ENCODE data around the gene VAMP3.
"Not testable (repeated sequence)": the region's sequence is repeated elsewhere in the genome, so short reads cannot be mapped to it uniquely, and the experiment has no call there.

Gene VAMP3

GRCh38 chr1:7769673-7770412 lies 1.3 kb upstream of the VAMP3 start:
- no peak for DNase-seq

- DNase-seq = peak in 1 of 2 donors; percentile 36
Observed at GRCh38 chr1:7770669-7770996, 463 bp upstream of the VAMP3 start.

GRCh38 chr1:7771823-7772299 lies 765 bp downstream of the VAMP3 start:
- DNase-seq = no peak

DNA sequence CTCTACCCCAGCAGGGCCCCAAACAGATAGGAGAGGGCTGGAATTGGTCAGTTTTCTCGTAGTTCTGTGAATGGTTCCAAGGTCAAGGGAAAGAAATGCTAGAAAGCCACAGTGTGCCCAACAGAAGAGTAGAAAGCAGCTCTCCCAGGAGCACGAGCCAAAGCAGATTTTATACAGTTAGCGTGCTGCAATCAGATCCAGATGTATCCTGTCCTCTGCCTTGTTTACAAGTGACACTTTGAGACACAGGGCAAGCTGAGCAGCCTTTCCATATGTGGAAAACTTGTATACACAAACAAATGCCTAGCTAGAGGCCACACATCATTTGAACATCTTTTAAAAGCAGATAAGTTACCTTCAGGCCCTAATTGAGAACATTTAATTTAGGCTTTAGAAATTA lies 6.5 kb downstream of the VAMP3 start:
- DNase-seq = no peak

DNA sequence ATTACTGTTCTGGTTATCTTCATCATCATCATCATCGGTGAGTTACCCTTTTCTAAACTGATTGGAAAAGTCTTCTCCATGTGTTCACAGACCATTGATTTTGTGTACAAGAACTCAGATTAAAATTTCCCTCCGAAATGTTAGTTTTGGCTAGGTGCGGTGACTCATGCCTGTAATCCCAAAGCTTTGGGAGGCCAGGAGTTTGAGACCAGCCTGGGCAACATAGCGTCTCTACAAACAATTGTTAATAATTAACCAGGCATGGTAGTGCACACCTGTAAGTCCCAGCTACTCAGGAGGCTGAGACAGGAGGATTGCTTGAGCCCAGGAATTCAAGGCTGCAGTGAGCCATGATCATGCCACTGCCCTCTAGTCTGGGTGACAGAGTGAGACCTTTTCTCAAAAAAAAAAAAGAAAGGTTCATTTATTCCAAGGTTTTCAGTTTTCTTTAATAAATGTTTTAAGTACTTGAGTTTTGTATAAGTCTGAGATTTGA lies 7.1 kb downstream of the VAMP3 start:
- no peak for DNase-seq

- DNase-seq = no peak
Observed at GRCh38 chr1:7780976-7781375, 9.9 kb downstream of the VAMP3 start.

- DNase-seq = peak in 1 of 2 donors; percentile 14
Observed at GRCh38 chr1:7781501-7781900, 10.4 kb downstream of the VAMP3 start.

DNA sequence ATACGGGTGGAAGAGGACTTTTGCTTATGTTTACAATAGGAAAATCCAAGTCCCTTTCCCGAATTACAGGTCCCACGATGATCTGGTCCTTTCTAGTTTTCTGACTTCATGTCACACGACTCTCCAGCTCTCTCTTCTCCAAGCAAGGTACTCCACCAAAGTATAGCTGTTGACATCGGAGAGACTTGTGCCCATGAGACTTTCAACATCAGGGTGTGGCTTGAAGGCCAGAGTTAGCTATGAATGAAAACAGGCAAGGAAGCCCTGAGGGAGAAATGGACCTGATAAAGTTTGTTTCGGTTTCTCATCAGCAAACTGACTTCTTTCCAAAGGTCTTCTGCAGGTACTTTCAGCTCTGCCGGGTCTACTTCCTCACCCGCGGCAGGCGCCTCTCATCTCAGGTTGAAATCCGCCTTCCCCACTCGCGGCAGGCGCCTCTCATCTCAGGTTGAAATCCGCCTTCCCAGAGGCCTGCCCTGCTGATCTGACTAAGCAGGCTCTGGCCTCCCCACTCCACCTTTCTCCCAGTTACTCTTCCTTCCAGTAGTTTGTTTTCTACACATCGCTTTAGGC lies 10.9 kb downstream of the VAMP3 start:
- DNase-seq = peak; percentile 41 to 61

GRCh38 chr1:7783178-7783711 lies 12.1 kb downstream of the VAMP3 start:
- no peak for DNase-seq

DNA sequence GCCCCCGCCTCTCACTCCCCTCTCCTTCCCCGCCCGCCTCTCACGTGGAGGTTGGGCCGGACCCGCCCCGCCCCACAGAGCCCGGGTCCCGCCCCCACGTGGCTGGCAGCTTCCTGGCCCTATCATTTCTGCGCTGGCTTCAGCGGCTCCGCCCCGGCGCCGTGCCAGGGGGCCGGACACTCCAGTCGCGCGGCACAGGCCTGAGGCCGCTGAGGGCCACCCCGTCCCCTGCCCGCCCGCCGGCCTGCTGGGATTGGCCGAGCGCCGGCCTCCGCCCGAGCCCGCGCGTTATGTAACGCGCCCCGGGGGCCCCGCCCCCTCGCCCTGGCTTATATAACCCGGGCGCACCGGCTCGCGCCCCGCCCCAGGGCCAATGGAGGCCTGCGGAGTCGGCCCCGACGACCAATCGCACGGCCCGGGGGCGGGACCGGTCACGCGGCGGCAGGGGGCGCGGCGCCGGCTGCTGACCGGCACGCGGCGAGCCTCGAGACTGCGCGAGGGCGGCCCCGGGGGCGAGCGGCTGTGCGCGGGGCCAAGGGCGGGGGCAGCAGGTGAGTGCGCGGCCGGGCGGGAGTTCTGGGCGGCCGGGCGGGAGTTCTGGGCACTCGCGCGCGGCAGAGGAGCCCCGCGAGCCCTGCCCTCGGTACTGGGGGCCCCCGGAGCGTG lies 12.9 kb downstream of the VAMP3 start, which contains the start of gene PER3:
PER3 (plus strand) TSS at position 466 of the 666 bp plus-strand sequence. CDS start 587 bp downstream, outside the sequence.
- peak; percentile 93 to 95 for DNase-seq

GRCh38 chr1:7784492-7785071 lies 13.5 kb downstream of the VAMP3 start:
- no peak for DNase-seq

- no peak for DNase-seq
Observed at GRCh38 chr1:7785108-7785507, 14.0 kb downstream of the VAMP3 start.

DNA sequence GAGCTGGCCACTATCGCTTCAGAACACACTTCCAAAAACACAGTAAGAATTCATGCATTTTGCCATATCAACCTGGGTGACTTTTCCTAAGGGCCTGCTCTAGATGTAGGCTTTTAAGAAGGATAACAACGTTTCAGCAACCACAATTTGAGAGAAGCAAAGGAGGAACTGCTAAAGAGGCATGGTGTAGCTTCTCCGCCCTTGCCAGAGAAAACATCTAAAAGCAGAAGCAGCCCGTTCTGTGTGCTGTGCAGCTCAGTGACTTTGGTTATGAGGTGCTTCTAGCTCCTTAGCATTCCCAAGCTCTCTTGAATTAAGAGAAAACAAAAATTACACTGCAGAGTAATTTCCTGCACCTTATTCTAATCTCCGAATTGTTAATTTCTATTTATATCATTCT lies 15.7 kb downstream of the VAMP3 start:
- DNase-seq = no peak

- DNase-seq = no peak
Observed at GRCh38 chr1:7789828-7790227, 18.7 kb downstream of the VAMP3 start.

GRCh38 chr1:7791027-7791426 lies 19.9 kb downstream of the VAMP3 start:
- not testable (repeated sequence) for DNase-seq

GRCh38 chr1:7795406-7795805 lies 24.3 kb downstream of the VAMP3 start:
- DNase-seq = no peak

DNA sequence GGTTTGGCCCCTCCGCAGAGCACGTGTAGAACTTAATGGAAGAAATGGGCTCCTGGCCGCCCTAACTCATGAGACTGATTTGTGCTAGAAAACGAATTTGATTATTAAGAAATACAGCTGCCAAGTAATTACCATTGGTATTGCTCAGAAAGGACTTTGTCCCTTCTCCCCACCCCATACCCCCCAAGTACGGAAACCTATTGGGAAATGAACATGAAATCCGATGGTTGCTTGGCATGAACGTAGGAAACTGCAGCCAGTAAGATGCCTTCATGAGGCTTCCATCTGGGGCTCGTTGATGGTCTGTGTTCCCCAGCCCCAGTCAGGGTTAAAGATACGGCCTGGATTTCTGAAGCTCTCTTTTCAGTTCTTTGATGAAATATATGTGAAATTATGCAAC lies 34.4 kb downstream of the VAMP3 start:
- no peak for DNase-seq

- peak in 1 of 2 donors; percentile 41 for DNase-seq
Observed at GRCh38 chr1:7808253-7808844, 37.3 kb downstream of the VAMP3 start.

DNA sequence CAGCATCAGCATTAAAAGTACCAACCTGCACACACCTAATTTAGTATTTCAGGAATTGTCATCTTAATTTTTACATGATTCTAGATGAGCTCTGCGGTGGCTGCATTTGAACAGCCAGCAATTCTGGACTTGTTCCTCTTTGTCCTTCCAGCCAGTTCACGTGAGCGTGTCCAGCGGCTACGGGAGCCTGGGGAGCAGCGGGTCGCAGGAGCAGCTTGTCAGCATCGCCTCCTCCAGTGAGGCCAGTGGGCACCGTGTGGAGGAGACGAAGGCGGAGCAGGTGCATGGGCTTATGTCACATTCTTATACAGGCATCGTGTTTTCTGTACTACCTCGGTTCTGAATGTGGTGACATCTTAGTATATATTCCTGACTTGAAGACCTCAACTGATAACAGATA lies 38.6 kb downstream of the VAMP3 start:
- no peak for DNase-seq

DNA sequence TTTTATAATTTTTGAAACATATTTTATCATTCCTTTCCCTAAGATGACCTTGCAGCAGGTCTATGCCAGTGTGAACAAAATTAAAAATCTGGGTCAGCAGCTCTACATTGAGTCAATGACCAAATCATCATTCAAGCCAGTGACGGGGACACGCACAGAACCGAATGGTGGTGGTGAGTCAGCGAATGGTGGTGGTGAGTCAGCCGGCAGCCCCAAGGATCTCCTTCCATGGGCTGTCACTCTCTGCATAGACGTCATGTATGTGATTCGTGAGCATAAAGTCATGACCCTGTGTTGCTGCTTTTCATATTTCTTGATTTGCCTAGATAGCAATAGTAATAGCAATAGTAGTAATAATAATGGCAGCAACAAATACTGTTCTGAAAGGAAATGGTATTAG lies 39.3 kb downstream of the VAMP3 start:
- peak in 1 of 2 donors; percentile 9 for DNase-seq

DNA sequence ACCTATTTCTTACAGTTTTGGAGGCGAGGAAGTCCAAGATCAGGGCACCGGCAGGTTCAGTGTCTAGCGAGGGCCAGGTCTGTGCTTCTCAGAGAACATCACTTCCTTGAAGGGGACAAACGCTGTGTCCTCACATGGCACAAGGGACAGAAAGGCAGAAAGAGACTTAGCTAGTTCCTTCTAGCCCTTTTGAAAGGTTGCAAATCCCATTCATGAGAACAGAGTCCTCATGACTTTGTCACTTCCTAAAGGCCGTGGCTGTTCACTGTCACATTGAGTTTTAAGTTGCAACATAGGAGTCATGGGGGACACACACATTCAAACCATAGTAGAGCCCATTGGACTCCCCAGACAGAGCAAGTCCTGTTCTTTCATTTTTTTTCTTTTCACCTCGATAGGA lies 40.4 kb downstream of the VAMP3 start:
- DNase-seq = no peak

DNA sequence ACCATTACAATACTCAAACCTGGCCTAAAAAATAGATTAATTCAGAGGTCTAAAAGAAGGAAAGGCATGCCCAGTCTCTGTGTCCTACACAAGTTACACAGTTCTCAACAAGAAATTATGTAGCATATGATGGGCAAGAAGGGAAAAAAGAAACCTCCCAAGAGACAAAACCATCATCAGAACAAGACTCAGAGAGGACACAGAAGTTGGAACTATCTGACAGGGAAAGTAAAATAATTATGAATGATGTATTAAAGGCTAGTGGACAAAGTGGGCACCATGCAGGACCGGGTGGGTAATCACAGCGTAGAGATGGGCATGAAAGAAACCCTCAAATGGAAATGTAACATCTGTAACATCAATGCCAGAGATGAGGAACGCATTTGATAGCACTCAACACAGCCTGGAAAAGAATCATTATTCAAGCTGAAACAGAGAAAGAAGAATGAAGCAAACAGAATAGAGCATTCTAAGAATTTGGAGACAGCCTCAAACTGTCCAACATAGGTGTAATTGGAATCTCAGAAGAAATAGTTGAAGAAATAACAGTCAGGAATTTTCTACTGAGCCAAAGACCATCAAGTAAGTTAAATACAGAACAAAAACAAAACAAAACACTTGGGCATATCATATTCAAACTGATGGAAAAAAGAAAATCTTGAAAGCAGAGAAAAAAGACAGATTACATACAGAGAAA lies 42.7 kb downstream of the VAMP3 start:
- no peak for DNase-seq

Measured in CD4-positive, alpha-beta T cell treated with Interferon alpha-2 for 1 hour (primary cell).